ENCODE measurements around the gene TLE7. TPM values are rescaled to one million over a fixed set of nuclear protein-coding genes. Genes with fewer than 3 reads are reported as not detected.

The TLE7 gene
- total RNA-seq, 1 experiment from 2014 or later: not detected

DNA sequence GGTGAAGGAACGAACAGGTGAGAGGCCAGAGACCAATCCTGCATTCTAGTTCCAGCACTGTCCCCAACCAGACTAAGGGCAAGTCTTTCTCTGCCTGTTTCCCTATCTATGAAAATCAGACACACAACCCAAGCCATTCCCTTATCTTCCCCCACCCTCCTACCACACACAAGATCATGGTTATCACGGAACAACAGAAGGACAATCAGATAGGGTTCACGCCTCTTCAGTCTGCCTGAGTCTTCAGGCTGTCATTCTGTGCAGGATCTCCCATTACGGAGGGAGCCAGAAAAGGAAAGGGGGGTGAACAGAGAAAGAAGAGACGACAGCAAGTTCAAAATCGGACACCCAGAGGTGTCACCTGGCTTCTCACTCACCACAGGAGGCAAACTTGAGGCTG lies 11.1 kb downstream of the TLE7 start:
- ChIA-PET POLR2A (no interaction called here), CTCF (interaction anchor here (0.5 kb wide), 1 partner anchor 18 kb away, joined by 3 read pairs; no protein-coding TSS in a partner anchor)
- Mint-ChIP-seq H3K27me3 (ENCODE audit: insufficient read depth, unreplicated experiment) (no peaks in the 10 kb centered on the region), H3K36me3 (ENCODE audit: insufficient read depth, unreplicated experiment) (peaks cover 9% of the 10 kb centered on the region), H3K4me1 (ENCODE audit: insufficient read depth, unreplicated experiment) (no peaks in the 10 kb centered on the region), H3K4me3 (ENCODE audit: unreplicated experiment) (no peak overlapping the region), H3K27ac (ENCODE audit: low read depth, unreplicated experiment) (no peak overlapping the region), H3K9me3 (ENCODE audit: unreplicated experiment) (no peaks in the 10 kb centered on the region)
- intact Hi-C loops (cut with micrococcal nuclease): no loop called here
- TF ChIP-seq, protein P1, sequence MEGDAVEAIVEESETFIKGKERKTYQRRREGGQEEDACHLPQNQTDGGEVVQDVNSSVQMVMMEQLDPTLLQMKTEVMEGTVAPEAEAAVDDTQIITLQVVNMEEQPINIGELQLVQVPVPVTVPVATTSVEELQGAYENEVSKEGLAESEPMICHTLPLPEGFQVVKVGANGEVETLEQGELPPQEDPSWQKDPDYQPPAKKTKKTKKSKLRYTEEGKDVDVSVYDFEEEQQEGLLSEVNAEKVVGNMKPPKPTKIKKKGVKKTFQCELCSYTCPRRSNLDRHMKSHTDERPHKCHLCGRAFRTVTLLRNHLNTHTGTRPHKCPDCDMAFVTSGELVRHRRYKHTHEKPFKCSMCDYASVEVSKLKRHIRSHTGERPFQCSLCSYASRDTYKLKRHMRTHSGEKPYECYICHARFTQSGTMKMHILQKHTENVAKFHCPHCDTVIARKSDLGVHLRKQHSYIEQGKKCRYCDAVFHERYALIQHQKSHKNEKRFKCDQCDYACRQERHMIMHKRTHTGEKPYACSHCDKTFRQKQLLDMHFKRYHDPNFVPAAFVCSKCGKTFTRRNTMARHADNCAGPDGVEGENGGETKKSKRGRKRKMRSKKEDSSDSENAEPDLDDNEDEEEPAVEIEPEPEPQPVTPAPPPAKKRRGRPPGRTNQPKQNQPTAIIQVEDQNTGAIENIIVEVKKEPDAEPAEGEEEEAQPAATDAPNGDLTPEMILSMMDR (IDR thresholded peaks at IDR 0.05; ENCODE audit: unreplicated experiment): no peak
- no peak for DNase-seq (ENCODE audit: unreplicated experiment)
- BruUV-seq (replicated peaks): no TSS peak

DNA sequence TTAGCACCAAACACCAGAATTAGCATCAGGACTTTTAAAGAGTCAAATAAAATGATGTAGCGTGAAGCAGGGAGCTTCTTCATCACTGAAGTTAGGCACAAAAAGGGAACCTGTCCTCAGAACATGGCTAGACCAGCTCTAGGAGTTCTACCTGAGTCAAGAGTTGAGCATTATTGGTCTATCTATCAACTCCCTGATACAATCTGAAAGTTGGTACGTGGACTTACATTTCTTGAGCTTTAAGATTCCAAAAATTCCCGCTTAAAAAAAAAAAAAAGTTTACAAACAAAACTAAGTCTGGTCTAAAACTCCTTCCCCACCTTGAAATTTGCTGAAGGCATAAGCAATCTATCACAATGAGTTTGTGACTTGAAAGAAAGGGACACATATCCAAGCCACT lies 12.3 kb downstream of the TLE7 start:
- TF ChIP-seq, protein P1 (IDR thresholded peaks at IDR 0.05; ENCODE audit: unreplicated experiment): no peak
- intact Hi-C loops (cut with micrococcal nuclease): no loop called here
- Mint-ChIP-seq H3K27ac (ENCODE audit: low read depth, unreplicated experiment) (no peak overlapping the region), H3K36me3 (ENCODE audit: insufficient read depth, unreplicated experiment) (peaks cover 9% of the 10 kb centered on the region), H3K9me3 (ENCODE audit: unreplicated experiment) (no peaks in the 10 kb centered on the region), H3K27me3 (ENCODE audit: insufficient read depth, unreplicated experiment) (peaks cover 2% of the 10 kb centered on the region), H3K4me1 (ENCODE audit: insufficient read depth, unreplicated experiment) (no peaks in the 10 kb centered on the region), H3K4me3 (ENCODE audit: unreplicated experiment) (no peak overlapping the region)
- BruUV-seq (replicated peaks): no TSS peak
- no peak for DNase-seq (ENCODE audit: unreplicated experiment)
- POLR2A ChIA-PET: interaction anchor here (0.7 kb wide), 1 partner anchor 10 kb away, joined by 3 read pairs; no protein-coding TSS in a partner anchor
- CTCF ChIA-PET: interaction anchor here (0.8 to 2.5 kb wide), 7 partner anchors 10 to 182 kb away, joined by 3 to 9 read pairs (median 6); partner anchors contain the start of gene CALB2

DNA sequence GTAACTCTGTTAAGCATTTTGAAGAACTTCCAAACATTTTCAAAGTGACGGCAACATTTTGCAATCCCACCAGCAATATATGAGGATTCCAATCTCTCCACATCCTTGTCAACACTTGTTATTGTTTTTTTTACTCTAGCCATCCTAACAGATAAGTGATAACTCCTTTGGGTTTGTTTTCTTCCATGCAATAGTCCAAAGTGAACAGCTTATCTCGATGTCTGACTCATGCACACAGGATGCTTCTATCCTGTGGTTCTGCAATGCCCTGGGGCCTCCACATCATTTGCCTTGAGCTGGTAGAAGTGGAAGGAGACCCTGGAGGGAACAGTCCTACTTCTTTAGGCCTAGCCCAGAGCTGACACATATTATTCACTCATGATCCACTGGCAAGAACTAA lies 13.0 kb downstream of the TLE7 start:
- no peaks in the 10 kb centered on the region for H3K4me1 Mint-ChIP-seq (ENCODE audit: insufficient read depth, unreplicated experiment)
- ChIA-PET POLR2A (no interaction called here), CTCF (interaction anchor here (0.6 to 2.5 kb wide), 8 partner anchors 16 to 219 kb away, joined by 3 to 9 read pairs (median 4); partner anchors contain the start of gene CALB2)
- peaks cover 9% of the 10 kb centered on the region for H3K36me3 Mint-ChIP-seq (ENCODE audit: insufficient read depth, unreplicated experiment)
- intact Hi-C loops (cut with micrococcal nuclease): no loop called here
- no TSS peak for BruUV-seq (replicated peaks)
- DNase-seq (ENCODE audit: unreplicated experiment): no peak
- no peaks in the 10 kb centered on the region for H3K9me3 Mint-ChIP-seq (ENCODE audit: unreplicated experiment)
- H3K27ac Mint-ChIP-seq (ENCODE audit: low read depth, unreplicated experiment): no peak overlapping the region
- no peak overlapping the region for H3K4me3 Mint-ChIP-seq (ENCODE audit: unreplicated experiment)
- H3K27me3 Mint-ChIP-seq (ENCODE audit: insufficient read depth, unreplicated experiment): peaks cover 9% of the 10 kb centered on the region
- TF ChIP-seq, protein P1 (IDR thresholded peaks at IDR 0.05; ENCODE audit: unreplicated experiment): no peak

DNA sequence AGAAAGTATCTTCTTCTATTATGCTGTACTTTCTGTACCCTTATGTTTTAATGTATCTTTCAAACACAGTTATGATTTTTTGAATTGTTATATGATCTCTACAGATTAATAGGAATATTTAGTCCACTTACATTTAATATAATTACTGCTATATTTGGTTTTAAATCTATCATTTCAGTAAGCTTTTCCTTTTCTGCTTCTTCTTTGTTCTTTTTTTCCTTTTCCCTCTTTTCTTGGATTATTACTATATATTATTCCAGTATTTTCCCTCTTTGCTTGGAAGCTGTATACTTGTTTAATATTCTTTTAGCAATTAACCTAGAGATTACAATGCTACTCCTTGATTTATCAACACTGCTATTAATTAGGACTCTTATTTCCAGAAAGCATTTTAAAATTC lies 13.5 kb downstream of the TLE7 start:
- Mint-ChIP-seq H3K9me3 (ENCODE audit: unreplicated experiment) (no peaks in the 10 kb centered on the region), H3K27me3 (ENCODE audit: insufficient read depth, unreplicated experiment) (peaks cover 14% of the 10 kb centered on the region), H3K27ac (ENCODE audit: low read depth, unreplicated experiment) (no peak overlapping the region), H3K4me3 (ENCODE audit: unreplicated experiment) (no peak overlapping the region), H3K36me3 (ENCODE audit: insufficient read depth, unreplicated experiment) (peaks cover 9% of the 10 kb centered on the region), H3K4me1 (ENCODE audit: insufficient read depth, unreplicated experiment) (no peaks in the 10 kb centered on the region)
- POLR2A ChIA-PET: no interaction called here
- TF ChIP-seq, protein P1 (IDR thresholded peaks at IDR 0.05; ENCODE audit: unreplicated experiment): no peak
- intact Hi-C loops (cut with micrococcal nuclease): no loop called here
- CTCF ChIA-PET: interaction anchor here (0.6 to 2.5 kb wide), 5 partner anchors 15 to 219 kb away, joined by 3 to 9 read pairs (median 3); partner anchors contain the start of gene CALB2
- no peak for DNase-seq (ENCODE audit: unreplicated experiment)
- BruUV-seq (replicated peaks): no TSS peak
